GM18867 (cell line): ENCODE measurements around the gene MARK3.

ENCODE experiments used
- ATAC-seq: cut with Tn5 transposase; IDR thresholded peaks from one replicate; pipeline ENCODE4 v1.9.1; 2021; ENCODE audit warnings: mild to moderate bottlenecking, moderate library complexity; ENCODE audit not compliant: unreplicated experiment

Gene MARK3

DNA sequence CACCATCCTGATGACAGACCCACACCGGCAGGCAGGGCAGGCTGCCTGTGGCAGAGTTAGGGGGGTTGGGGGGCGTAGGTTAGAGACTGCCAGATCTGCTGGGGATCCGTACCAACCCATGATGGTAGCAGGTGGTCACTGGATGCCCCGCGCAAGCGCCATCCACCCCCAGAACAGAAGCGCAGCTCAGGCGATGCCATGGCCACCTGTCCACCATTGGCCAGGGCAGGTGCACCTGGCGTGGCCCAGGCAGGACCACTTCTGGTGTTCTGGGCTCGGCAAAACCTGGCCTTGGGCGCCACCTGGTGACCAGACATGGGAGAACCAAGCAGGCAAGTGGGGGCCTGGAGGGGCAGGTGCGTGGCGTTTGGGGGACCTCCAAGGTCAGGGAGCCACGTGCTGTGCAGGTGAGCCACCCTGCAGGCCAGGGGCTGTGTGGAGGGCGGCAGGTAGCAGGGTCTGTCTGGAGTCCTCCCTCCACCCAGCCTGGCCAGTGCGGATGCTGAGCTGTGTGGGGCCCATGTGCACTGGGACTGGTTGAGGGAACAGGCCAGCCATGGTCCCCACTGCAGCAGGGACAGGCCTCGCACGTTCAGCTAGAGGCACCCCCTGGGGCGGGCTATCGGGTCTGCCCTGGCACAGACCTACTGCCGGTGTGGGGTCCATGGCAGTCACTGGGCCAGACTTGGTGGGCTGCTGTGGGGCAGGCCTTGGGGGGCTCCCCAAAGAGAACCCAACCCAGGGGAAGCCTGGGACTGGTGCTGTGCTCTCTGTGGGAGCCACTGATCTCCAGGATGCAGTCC, 161.6 kb downstream of the MARK3 start:
- ATAC-seq = peak; percentile 57

DNA sequence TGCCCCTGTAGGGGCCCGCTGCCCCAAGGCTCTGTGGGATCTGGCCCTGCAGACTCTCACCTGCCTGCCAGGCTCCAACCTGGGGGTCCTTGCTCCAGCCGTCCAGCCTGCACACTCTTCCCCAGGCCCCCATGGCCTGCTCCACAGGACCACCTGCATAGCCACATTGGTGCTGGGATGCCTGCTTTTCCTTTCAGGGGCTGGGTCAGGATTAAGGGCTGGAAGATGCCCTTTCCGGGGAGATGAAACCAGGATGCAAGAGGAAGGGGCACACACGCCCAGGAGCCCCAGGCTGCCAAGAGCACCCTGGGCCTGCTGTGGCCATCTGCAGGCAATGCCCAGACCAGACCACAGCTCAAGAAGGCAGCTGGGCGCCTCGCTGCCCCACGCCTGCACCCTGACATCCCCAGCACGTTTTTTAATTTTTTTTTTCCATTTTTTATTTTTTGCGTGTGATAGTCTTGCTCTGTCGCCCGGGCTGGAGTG, 162.3 kb downstream of the MARK3 start:
- ATAC-seq = no peak

DNA sequence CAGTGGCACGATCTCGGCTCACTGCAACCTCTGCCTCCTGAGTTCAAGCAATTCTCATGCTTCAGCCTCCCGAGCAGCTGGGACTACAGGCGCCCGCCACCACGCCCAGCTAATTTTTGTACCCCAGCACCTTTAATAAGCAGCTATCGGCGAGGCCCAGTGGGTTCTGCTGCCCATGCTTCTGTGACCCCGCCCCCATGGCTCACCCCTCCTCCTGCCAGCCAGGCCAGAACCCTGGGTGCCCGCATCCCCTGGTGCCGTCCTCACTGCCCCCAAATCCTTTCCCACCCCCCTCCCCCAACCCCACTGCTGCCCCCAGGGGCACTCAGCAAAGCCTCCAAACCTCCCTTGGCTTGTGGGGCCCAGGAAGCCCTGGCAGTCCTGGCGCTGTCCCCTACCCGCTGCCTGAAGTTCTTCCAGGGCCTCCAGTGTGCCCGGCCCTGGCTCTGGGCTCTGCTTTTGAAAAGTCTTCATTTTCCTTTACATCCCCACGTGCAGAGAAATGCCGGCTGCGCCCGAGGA, 162.8 kb downstream of the MARK3 start:
- no peak for ATAC-seq

DNA sequence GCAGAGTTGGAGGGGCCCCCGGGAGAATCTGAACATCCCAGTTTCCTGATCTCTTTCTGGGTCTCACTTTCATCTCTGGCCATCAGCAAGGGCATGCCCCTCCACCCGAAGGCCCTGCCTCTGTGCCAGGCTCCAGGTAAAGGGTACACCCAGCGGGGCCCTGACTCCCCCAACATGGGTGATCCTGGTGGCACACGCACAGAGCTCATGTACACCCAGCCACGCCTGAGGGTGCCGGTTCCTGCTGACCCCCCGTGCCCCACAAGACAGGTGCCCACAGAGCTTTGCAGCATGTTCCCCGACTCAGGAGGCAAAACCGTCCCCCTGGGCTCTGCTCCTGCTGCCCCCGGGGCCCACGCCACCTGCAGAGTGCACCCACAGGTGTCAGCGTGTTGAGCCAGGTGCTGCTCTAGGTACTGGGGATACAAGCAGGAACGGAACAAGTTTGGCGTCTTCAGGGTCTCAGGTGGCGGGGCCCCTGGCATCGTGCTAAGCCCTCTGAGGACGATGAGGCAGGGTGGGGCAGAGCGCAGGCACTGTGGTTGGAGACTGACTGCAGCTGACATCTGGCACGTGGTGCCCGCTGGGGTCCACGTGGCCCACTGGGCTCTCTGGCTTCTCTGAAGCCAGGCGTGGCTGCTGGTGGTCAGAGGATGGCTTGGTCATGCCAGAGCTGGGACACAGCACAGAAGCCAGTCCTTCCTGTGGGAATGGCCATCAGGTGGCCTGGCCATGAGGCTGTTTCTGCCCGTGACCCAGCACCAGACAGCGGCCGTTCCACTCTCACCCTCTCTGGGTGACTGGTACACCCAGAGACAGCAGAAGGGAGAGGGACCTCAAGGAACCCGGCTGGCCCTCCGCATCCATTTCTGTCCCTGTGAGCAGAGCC, 163.5 kb downstream of the MARK3 start:
- no peak for ATAC-seq

DNA sequence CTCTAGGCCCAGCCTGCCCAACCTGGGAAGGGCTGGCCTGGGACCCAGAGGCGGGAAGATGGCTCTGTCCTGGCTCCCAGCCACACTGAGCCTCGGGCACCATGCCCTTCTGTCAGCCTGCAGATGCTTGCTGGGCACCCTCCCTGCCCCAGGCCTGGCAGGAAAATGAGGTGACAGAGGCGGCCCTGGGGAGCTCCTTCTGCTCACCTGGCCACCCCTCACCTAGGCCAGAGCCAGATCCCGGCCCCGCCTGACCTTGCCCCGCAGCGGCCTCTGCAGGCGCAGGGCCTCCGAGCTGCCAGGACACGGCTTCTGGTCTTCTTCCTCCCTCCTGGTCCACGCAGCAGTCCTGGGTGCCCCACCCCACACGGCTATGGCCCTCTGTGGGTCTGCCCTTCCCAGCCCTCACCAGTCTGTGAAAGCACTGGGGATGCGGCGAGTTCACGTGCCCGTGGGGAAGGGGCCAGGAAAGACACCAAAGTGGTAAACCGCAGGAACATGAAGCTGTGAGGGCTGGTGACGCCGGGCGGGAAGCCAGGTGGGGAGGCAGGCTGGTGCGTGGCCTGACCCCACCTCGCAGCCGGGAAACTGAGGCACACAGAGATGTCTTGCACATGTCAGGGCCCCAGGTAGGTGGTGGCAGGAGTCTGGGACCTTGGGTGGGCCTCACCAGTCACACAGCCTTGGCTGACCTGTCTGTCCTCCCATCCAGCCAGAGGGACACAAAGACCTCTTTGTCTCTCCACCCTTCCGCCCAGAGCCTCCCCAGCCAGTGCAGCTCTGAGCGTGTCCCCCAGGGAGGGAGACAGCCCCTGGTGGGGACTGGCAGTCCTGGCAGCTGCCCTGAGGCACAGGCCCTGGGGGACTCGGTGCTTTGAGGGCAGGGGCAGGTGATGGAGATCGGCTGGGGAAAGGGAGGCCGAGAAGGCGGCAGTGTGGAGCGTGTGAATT, 164.4 kb downstream of the MARK3 start:
- no peak for ATAC-seq

DNA sequence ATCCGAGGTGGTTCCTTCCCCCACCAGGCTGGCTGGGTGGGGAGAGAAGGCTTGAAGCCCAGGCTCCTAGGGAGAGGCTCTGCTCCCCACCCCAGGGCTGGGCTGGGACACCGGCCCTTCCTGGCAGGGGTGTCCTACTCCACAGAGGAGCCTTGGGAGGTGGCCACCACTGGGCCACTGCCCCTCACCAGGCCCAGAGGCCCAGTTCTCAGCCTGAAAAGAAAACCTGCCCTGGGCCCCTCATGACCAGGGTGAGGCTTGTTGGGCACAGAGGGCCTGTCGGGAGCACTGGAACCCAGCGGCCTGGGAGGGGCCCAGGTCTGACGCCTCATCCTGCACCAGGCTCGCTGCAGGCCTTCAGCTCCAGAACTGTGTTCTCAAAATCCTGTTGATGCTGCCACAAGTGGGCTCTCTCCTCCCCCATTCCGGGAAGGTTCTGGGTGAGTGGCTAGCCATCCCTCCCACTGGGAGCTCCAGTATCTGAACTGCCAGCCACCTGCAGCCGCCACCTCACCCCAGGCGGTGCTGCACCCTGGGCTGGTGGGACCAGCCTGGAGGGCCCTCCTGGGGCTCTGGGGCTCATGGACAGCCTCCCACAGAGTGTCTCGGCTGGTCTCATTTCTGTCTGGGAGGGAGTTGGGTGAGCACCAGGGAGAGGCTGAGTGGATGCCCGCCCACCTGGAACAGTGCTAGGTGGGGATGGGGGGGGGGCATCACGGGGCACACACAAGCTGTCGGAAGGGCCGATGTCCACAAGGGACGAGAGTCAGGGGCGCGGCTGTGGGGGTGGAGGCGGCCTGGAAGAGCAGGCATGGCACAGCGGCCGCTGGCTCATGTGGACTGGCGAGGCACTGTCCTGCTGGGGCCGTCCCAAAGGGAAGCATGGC, 165.5 kb downstream of the MARK3 start:
- ATAC-seq = no peak

DNA sequence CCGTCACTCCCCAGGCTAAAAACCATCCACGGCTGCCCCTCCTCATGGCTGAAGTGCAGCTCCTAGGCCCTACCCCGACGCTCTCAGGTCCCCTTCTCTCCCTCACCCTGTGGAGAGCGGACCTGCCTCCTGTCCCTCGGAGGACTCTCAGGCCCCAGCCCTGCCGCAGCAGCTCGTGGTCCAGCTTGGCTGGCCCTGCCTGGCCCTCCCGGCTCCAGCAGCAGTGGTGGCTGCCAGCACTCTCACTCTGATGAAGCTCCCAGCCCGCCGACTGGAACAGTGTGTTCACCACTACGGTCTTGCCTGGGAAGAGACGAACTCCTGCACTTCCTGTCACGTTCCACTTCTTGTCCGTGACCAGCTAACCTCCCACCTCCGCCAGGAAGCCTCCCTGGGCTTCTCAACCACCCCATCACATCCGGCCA, 166.1 kb downstream of the MARK3 start:
- no peak for ATAC-seq

DNA sequence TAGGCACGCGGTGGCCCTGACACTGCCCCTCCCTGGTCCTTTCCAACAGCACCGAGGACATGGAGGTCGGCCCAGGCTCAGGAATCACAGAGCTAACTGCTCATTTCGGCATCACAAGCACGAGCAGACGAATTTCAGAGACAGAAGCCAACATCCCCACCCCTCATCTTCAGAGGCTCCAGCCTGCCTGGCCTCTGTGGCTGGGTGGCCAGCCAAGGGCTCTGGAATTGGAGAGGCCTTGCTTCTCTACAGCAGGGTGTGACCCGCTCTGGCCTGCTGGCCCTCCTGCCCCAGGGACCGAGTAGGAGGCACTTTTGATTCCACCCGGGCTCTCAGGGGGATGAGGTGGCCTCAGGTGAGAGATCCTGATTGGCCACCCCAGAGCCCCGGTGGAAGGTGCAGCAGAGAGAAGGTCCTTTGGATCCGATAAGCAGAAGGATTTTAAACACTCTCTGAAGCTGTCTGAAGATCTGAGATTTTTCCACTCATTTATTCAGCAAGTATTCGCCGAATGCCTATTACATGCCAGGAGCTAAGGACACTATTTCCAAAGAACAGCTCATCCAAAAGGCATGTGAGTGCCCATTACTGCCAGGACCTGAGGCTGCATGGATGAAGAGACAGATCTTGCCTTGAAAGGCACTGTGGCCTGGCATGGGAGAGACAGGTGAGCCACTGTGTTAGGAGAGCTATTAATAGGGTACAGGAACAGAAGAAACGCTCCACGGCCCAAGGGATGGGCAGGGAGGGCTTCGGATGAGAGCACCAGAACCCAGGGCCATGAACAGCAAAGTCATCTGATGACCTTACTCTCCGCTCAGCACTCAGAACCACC, 167.0 kb downstream of the MARK3 start:
- no peak for ATAC-seq

DNA sequence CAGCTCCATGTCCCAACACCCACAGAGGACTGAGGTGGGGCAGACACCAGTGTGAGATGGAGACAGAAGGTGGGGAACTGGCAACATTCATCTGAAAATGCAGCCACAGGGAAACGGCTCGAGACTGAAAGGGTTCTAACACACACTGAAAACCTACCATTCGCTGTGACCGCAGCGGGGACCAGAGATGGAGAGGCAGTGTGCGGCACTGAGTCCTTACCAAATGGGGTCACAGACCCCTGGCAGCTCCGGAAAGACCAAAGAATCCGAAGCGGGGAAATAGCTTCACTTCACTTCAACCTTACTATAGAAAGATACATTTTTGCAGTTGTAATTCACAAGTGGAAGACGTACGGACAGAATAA, 167.6 kb downstream of the MARK3 start:
- no peak for ATAC-seq
